Neural crest cell (in vitro differentiated cells): ENCODE measurements around the gene SRPK3. TPM values are rescaled to one million over a fixed set of nuclear protein-coding genes. Genes with fewer than 3 reads are reported as not detected.
"Not testable (repeated sequence)": the region's sequence is repeated elsewhere in the genome, so short reads cannot be mapped to it uniquely, and the experiment has no call there.

ENCODE experiments used
- DNase-seq: peaks from one replicate; pipeline ENCODE4 v3.0.0; 2021; ENCODE audit warnings: low read depth, mixed read lengths, low spot score
- H3K27ac Mint-ChIP-seq: one replicate; pipeline ENCODE4 v1.8.0; 2021; ENCODE audit warnings: mild to moderate bottlenecking, mixed read lengths; ENCODE audit not compliant: unreplicated experiment
- H3K27me3 Mint-ChIP-seq: 2 replicates; pipeline ENCODE4 v1.8.0; 2021; ENCODE audit warnings: low read depth, mild to moderate bottlenecking, mixed read lengths
- H3K36me3 Mint-ChIP-seq: 2 replicates; pipeline ENCODE4 v1.8.0; 2021; ENCODE audit warnings: low read depth, mild to moderate bottlenecking, mixed read lengths
- H3K4me1 Mint-ChIP-seq: 2 replicates; pipeline ENCODE4 v1.8.0; 2021; ENCODE audit warnings: mixed read lengths
- H3K4me3 Mint-ChIP-seq: one replicate; pipeline ENCODE4 v1.8.0; 2021; ENCODE audit warnings: mild to moderate bottlenecking, mixed read lengths
- H3K9me3 Mint-ChIP-seq: 2 replicates; pipeline ENCODE4 v1.8.0; 2021; ENCODE audit warnings: mixed read lengths
- CTCF ChIP-seq: fragments of 200-600 bp; sonication (generic); conservative IDR thresholded peaks from 2 replicates; pipeline ENCODE4 v1.5.0; 2021; ENCODE audit warnings: antibody characterized with exemption, mild to moderate bottlenecking
- total RNA-seq: library from RNA; stranded (reverse); gene quantifications from 2 replicates; pipeline ENCODE4 v1.2.1, GENCODE V29; 2021

The SRPK3 gene
- total RNA-seq, 1 donor from 2014 or later = 0.14 TPM

GRCh38 chrX:153744210-153745066 lies 36.4 kb upstream of the SRPK3 start:
- Mint-ChIP-seq H3K9me3 (no peaks in the 10 kb centered on the region), H3K27me3 (no peaks in the 10 kb centered on the region), H3K4me1 (no peaks in the 10 kb centered on the region), H3K27ac (no peak overlapping the region), H3K4me3 (peak overlapping the region; percentile 31), H3K36me3 (no peaks in the 10 kb centered on the region)
- TF ChIP-seq CTCF = peak; percentile 37
- DNase-seq = peak; percentile 22

- not testable (repeated sequence) for H3K27ac Mint-ChIP-seq, H3K27me3 Mint-ChIP-seq, H3K4me3 Mint-ChIP-seq, H3K4me1 Mint-ChIP-seq, H3K9me3 Mint-ChIP-seq, DNase-seq, H3K36me3 Mint-ChIP-seq
Observed at GRCh38 chrX:153745067-153745433, 35.8 kb upstream of the SRPK3 start.

- H3K9me3 Mint-ChIP-seq = no peaks in the 10 kb centered on the region
- no peak overlapping the region for H3K27ac Mint-ChIP-seq
- no peak for DNase-seq
- no peak overlapping the region for H3K4me3 Mint-ChIP-seq
- no peaks in the 10 kb centered on the region for H3K27me3 Mint-ChIP-seq
- H3K36me3 Mint-ChIP-seq = no peaks in the 10 kb centered on the region
- TF ChIP-seq CTCF = no peak
- H3K4me1 Mint-ChIP-seq = no peaks in the 10 kb centered on the region
Observed at GRCh38 chrX:153746359-153746758, 34.5 kb upstream of the SRPK3 start.

- not testable (repeated sequence) for H3K27ac Mint-ChIP-seq, H3K36me3 Mint-ChIP-seq, H3K4me3 Mint-ChIP-seq, H3K9me3 Mint-ChIP-seq, DNase-seq, H3K4me1 Mint-ChIP-seq, H3K27me3 Mint-ChIP-seq
Observed at GRCh38 chrX:153746991-153747390, 33.9 kb upstream of the SRPK3 start.

- not testable (repeated sequence) for H3K4me1 Mint-ChIP-seq, H3K9me3 Mint-ChIP-seq
Observed at GRCh38 chrX:153749017-153749416, 31.8 kb upstream of the SRPK3 start.

GRCh38 chrX:153750127-153750774 lies 30.6 kb upstream of the SRPK3 start:
- H3K4me3 Mint-ChIP-seq = no peak overlapping the region
- DNase-seq = no peak
- no peaks in the 10 kb centered on the region for H3K36me3 Mint-ChIP-seq
- H3K27me3 Mint-ChIP-seq = no peaks in the 10 kb centered on the region
- H3K9me3 Mint-ChIP-seq = no peaks in the 10 kb centered on the region
- no peaks in the 10 kb centered on the region for H3K4me1 Mint-ChIP-seq
- H3K27ac Mint-ChIP-seq = no peak overlapping the region
- TF ChIP-seq CTCF = no peak

More at GRCh38 chrX:153749017-153749416, 31.8 kb upstream of the SRPK3 start:
- not testable (repeated sequence) for H3K27me3 Mint-ChIP-seq, H3K27ac Mint-ChIP-seq, H3K36me3 Mint-ChIP-seq, DNase-seq, H3K4me3 Mint-ChIP-seq

GRCh38 chrX:153755136-153755535 lies 25.7 kb upstream of the SRPK3 start:
- Mint-ChIP-seq H3K27me3 (no peaks in the 10 kb centered on the region), H3K27ac (no peak overlapping the region), H3K4me3 (no peak overlapping the region), H3K4me1 (no peaks in the 10 kb centered on the region), H3K9me3 (peaks cover 10% of the 10 kb centered on the region), H3K36me3 (peaks cover 8% of the 10 kb centered on the region)
- no peak for DNase-seq
- TF ChIP-seq CTCF = no peak
